NOMO-1 treated with dmso at 0.1 percent for 144 hours (cell line): ENCODE data around the gene NSDHL.

Experiments used
- DNase-seq: peaks from one replicate; lab custom pipeline; 2025; ENCODE audit not compliant: unreplicated experiment; lab: John Stamatoyannopoulos, UW

The NSDHL gene

GRCh38 chrX:152892999-152893891, 62.4 kb downstream of the NSDHL start:
- DNase-seq, result no peak

GRCh38 chrX:152893980-152894610, 63.2 kb downstream of the NSDHL start:
- DNase-seq, result no peak

- DNase-seq, result no peak
These were observed 64.3 kb downstream of the NSDHL start for GRCh38 chrX:152895121-152895520.

- DNase-seq, result no peak
These were observed 65.0 kb downstream of the NSDHL start for GRCh38 chrX:152895724-152896420.

- DNase-seq, result no peak
These were observed 65.6 kb downstream of the NSDHL start for GRCh38 chrX:152896450-152896849.

- DNase-seq, result no peak
These were observed 66.6 kb downstream of the NSDHL start, which contains the start of gene ZNF185 for GRCh38 chrX:152897222-152898131. ZNF185 (plus strand) TSS chrX:152898067; CDS start chrX:152914490, 16,423 bp downstream.

- no peak for DNase-seq
These were observed 67.6 kb downstream of the NSDHL start for GRCh38 chrX:152898442-152898841.

GRCh38 chrX:152899111-152899873, 68.4 kb downstream of the NSDHL start:
- DNase-seq, result no peak

- no peak for DNase-seq
These were observed 69.2 kb downstream of the NSDHL start for GRCh38 chrX:152899874-152900719.

GRCh38 chrX:152900937-152901445, 70.1 kb downstream of the NSDHL start:
- no peak for DNase-seq

- DNase-seq, result no peak
These were observed 71.1 kb downstream of the NSDHL start for GRCh38 chrX:152901816-152902501.

- DNase-seq, result no peak
These were observed 71.6 kb downstream of the NSDHL start for GRCh38 chrX:152902502-152902820.

- DNase-seq, result no peak
These were observed 72.7 kb downstream of the NSDHL start for GRCh38 chrX:152903589-152903988.

GRCh38 chrX:152904151-152905080, 73.6 kb downstream of the NSDHL start:
- DNase-seq, result no peak

GRCh38 chrX:152905081-152905420, 74.2 kb downstream of the NSDHL start:
- no peak for DNase-seq

GRCh38 chrX:152907084-152907651, 76.3 kb downstream of the NSDHL start:
- DNase-seq, result no peak

- no peak for DNase-seq
These were observed 77.6 kb downstream of the NSDHL start for GRCh38 chrX:152908486-152908885.
